ENCODE data around the gene ALLC. TPM values are rescaled to one million over a fixed set of nuclear protein-coding genes. Genes with fewer than 3 reads are reported as not detected.
A peak's percentile ranks its signal among the peaks of the same experiment; 100 is the strongest.

The ALLC gene
- total and polyA plus RNA-seq, 10 of the 15 experiments (the other 5 are each of a cell fraction or from before 2014, with no cell fraction given), result 0.05 TPM; not detected in 9

DNA sequence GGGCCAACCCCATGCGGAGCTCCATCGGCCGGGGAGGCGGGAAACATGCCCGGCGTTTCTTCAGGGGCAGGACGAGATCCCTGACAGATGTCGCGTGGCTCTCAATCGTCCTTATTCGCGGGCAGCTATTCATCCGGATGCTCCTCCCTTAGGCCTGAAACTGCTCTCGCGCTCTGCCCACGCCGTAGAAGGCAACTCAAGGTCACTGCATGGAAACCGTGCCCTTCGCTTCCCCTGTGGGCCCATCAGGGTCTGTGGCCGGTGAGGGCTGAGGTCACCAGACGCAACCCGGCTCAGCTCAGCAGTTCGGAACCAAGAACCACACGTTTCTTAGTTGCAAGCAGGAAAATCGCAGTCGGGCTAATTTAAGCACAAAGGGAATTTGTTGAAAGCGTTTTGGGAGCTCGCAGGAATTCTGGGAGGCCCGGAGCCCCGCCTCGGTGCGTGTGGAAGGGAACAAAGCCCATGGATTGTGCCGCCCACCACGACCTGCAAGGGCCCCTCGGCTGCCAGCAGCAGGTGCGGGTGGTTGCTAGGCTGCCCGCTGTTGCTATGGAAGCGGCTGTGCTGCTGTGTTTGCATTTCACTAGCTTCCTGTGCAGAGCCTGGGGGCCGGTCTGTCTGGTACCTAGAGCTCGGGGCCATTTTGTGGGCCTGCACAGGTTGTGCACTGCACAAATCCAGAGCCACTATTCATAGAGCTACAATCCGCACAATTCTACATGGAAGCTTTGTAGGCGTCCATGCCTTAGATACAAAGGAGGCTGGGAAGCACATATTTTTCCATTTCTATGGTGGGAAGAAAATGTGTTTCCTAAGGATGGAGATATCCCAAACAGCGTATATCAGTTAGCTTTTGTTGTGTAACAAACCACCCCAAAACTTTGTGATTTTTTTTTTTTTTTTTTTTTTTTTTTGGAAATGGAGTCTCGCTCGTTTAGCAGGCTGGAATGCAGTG lies 6.0 kb upstream of the ALLC start:
- Histone ChIP-seq H3K79me2 (ENCODE audit: control insufficient read depth, insufficient read depth, low read length) (no peaks in the 10 kb centered on the region), H2AFZ (ENCODE audit: control insufficient read depth, low read depth, low read length) (peak overlapping the region; percentile 89), H3K4me2 (ENCODE audit: control insufficient read depth, insufficient read depth) (peak overlapping the region; percentile 92), H3K9ac (ENCODE audit: control insufficient read depth, insufficient read depth, low read length) (peak overlapping the region; percentile 56), H3K27me3 (replicated peaks in 1 of 2; ENCODE audit: control insufficient read depth in 2 of 2, insufficient read depth in 2 of 2, low read length in 1 of 2) (no peaks in the 10 kb centered on the region), H3K27ac (ENCODE audit: control insufficient read depth, insufficient read depth) (peak overlapping the region; percentile 59), H3K4me3 (peak overlapping the region; percentile 26; the same call in 1 of the 2 replicates), H3K4me1 (ENCODE audit: control insufficient read depth, insufficient read depth, low read length) (peaks cover 15% of the 10 kb centered on the region), H4K20me1 (ENCODE audit: control insufficient read depth, insufficient read depth) (no peaks in the 10 kb centered on the region), H3K36me3 (ENCODE audit: control insufficient read depth in 2 of 2, insufficient read depth in 2 of 2, low read length in 1 of 2) (no peaks in the 10 kb centered on the region), H3K9me3 (replicated peaks; ENCODE audit: control insufficient read depth, insufficient read depth, low read length) (no peaks in the 10 kb centered on the region; the same call in 2 of the 3 replicates)
- ChIA-PET RAD21 (ENCODE audit: unreplicated experiment) (interaction anchor here (0.7 to 2.7 kb wide), 21 partner anchors 10 to 938 kb away, joined by 3 to 15 read pairs (median 4); partner anchors contain the start of genes EIPR1, RNASEH1 and TRAPPC12), POLR2A (interaction anchor here (0.6 to 2.2 kb wide), 4 partner anchors 10 to 94 kb away, joined by 3 to 11 read pairs (median 7); partner anchors contain the start of gene RNASEH1), SMC1A (ENCODE audit: uncharacterized antibody, unreplicated experiment) (interaction anchor here (0.7 to 4.2 kb wide), 20 partner anchors 9 to 303 kb away, joined by 3 to 19 read pairs (median 5); partner anchors contain the start of genes EIPR1, RNASEH1 and TRAPPC12), CTCF (interaction anchor here (0.6 to 4.9 kb wide), 25 partner anchors 8 to 785 kb away, joined by 3 to 43 read pairs (median 3); partner anchors contain the start of gene RNASEH1)
- intact Hi-C loops (cut with micrococcal nuclease; ENCODE audit: unreplicated experiment), result loop anchor here (1.0 to 10.0 kb wide), 6 partner anchors 74 to 427 kb away; partner anchors contain the start of gene RNASEH1
- DNase-seq (ENCODE audit: low read depth, low spot score) (peak; percentile 60), ATAC-seq (peak; percentile 87), FAIRE-seq (peak; percentile 98)
- TSS peak; percentile 44 for BruUV-seq (replicated peaks)
- in situ Hi-C loops (cut with MboI), result loop anchor here (5.0 kb wide), 1 partner anchor 95 kb away; the partner anchor contains the start of gene RNASEH1
- 4% methylated on average over 43 of the region's 45 CpGs for WGBS (ENCODE audit: insufficient coverage, insufficient replicate concordance, low lambda C conversion rate, missing lambda C conversion rate)
- TF ChIP-seq NR2F1 (conservative IDR thresholded peaks at IDR 0.05) (peak; percentile 90), ZNF207 (IDR thresholded peaks at IDR 0.05; ENCODE audit: borderline replicate concordance) (no peak; the same call in 1 of the 2 replicates), NFIC (IDR thresholded peaks at IDR 0.05; ENCODE audit: low read depth, low read length) (no peak), WRNIP1 (IDR thresholded peaks at IDR 0.05; ENCODE audit: borderline replicate concordance, low read depth, low read length) (no peak; the same call in 1 of the 2 replicates), TARDBP (IDR thresholded peaks at IDR 0.05; ENCODE audit: borderline replicate concordance) (no peak), POU2F2 (IDR thresholded peaks at IDR 0.05; ENCODE audit: borderline replicate concordance, low read depth, low read length) (no peak; the same call in 1 of the 3 replicates), SREBF1 (IDR thresholded peaks at IDR 0.05; ENCODE audit: low read length) (no peak), GABPA (IDR thresholded peaks at IDR 0.05; ENCODE audit: low read depth) (no peak), CHD4 (IDR thresholded peaks at IDR 0.05) (no peak), USF2 (IDR thresholded peaks at IDR 0.05; ENCODE audit: borderline replicate concordance, low read depth, low read length) (no peak), LARP7 (IDR thresholded peaks at IDR 0.05) (peak; percentile 79), ZNF274 (IDR thresholded peaks at IDR 0.05; ENCODE audit: insufficient read depth, insufficient read length) (no peak), CBFB (IDR thresholded peaks at IDR 0.05; ENCODE audit: low read depth) (peak; percentile 43; the same call in 1 of the 2 replicates), RELA (IDR thresholded peaks at IDR 0.05; ENCODE audit: borderline replicate concordance, partially characterized antibody) (no peak), JUND (IDR thresholded peaks at IDR 0.05; ENCODE audit: low read depth, low read length) (no peak)
- TF ChIP-seq, protein P1, sequence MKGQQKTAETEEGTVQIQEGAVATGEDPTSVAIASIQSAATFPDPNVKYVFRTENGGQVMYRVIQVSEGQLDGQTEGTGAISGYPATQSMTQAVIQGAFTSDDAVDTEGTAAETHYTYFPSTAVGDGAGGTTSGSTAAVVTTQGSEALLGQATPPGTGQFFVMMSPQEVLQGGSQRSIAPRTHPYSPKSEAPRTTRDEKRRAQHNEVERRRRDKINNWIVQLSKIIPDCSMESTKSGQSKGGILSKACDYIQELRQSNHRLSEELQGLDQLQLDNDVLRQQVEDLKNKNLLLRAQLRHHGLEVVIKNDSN (IDR thresholded peaks at IDR 0.05; ENCODE audit: borderline replicate concordance, extremely low read length, insufficient read depth, low read depth, low read length), result no peak
- TF ChIP-seq, protein P2, sequence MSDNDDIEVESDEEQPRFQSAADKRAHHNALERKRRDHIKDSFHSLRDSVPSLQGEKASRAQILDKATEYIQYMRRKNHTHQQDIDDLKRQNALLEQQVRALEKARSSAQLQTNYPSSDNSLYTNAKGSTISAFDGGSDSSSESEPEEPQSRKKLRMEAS (IDR thresholded peaks at IDR 0.05; ENCODE audit: low read depth, low read length), result peak; percentile 44; the same call in 1 of the 2 replicates
- TF ChIP-seq, protein P3, sequence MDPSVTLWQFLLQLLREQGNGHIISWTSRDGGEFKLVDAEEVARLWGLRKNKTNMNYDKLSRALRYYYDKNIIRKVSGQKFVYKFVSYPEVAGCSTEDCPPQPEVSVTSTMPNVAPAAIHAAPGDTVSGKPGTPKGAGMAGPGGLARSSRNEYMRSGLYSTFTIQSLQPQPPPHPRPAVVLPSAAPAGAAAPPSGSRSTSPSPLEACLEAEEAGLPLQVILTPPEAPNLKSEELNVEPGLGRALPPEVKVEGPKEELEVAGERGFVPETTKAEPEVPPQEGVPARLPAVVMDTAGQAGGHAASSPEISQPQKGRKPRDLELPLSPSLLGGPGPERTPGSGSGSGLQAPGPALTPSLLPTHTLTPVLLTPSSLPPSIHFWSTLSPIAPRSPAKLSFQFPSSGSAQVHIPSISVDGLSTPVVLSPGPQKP (IDR thresholded peaks at IDR 0.05; ENCODE audit: low read depth, low read length), result no peak

Data from GM12878 (cell line).